H1 (cell line): Measurements from ENCODE around the gene STAMBPL1. TPM values are rescaled to one million over a fixed set of nuclear protein-coding genes. Genes with fewer than 3 reads are reported as not detected.

ENCODE experiments used
- ASH2L ChIP-seq: fragments of 200-600, 300-600 bp; sonication (generic); IDR thresholded peaks from one replicate; pipeline ENCODE4 v1.7.1; 2017; ENCODE audit warnings: low read length
- ATF2 ChIP-seq: IDR thresholded peaks from 2 replicates; pipeline ENCODE4 v1.6.1; 2012; ENCODE audit warnings: low read length, inconsistent platforms
- BACH1 ChIP-seq: IDR thresholded peaks from 2 replicates; pipeline ENCODE4 v1.6.1; 2012; ENCODE audit warnings: low read length, improper control_type of control experiment
- BRCA1 ChIP-seq: IDR thresholded peaks from 2 replicates; pipeline ENCODE4 v1.6.1; 2012; ENCODE audit warnings: low read depth, low read length, improper control_type of control experiment
- CHD1 ChIP-seq: IDR thresholded peaks from 2 replicates; pipeline ENCODE4 v1.6.1; 2012; ENCODE audit warnings: low read depth, low read length, improper control_type of control experiment
- CTCF ChIP-seq, 3 experiments: IDR thresholded peaks; 1 replicate in 2 of 3; 2 replicates in 1 of 3; pipeline versions ENCODE4 v1.5.1 to v1.6.1; 2011; ENCODE audit warnings: low read length in 3 of 3, mild to moderate bottlenecking in 3 of 3, inconsistent platforms in 2 of 3, low read depth in 1 of 3, moderate library complexity in 1 of 3; ENCODE audit not compliant: insufficient read depth in 1 of 3; ENCODE audit errors: control extremely low read depth in 1 of 3
- HDAC2 ChIP-seq, 2 experiments: fragments of 300-600 bp in 1 of 2; sonication (generic) in 1 of 2; IDR thresholded peaks; 2 replicates each; pipeline ENCODE4 v1.6.1; 2011 to 2012; ENCODE audit warnings: low read depth in 2 of 2, low read length in 2 of 2, mild to moderate bottlenecking in 2 of 2, moderate library complexity in 2 of 2, borderline replicate concordance in 1 of 2, inconsistent platforms in 1 of 2
- HDAC6 ChIP-seq: IDR thresholded peaks from one replicate; pipeline ENCODE4 v1.7.1; 2012; ENCODE audit warnings: low read depth, mild to moderate bottlenecking, inconsistent platforms, low read length, moderate library complexity
- JUN ChIP-seq: IDR thresholded peaks from 2 replicates; pipeline ENCODE4 v1.6.1; 2011; ENCODE audit warnings: low read depth, mild to moderate bottlenecking, improper control_type of control experiment, low read length
- NANOG ChIP-seq: IDR thresholded peaks from 2 replicates; pipeline ENCODE4 v1.6.1; 2011; ENCODE audit warnings: low read length, low read depth, mild to moderate bottlenecking, inconsistent platforms; ENCODE audit not compliant: insufficient read depth, poor library complexity, severe bottlenecking
- RNF2 ChIP-seq: fragments of 200-900, 300-1000 bp; sonication (generic); IDR thresholded peaks from 2 replicates; pipeline ENCODE4 v1.7.1; 2016; ENCODE audit warnings: borderline replicate concordance, low read depth, mild to moderate bottlenecking, antibody characterized with exemption, low read length; ENCODE audit not compliant: poor library complexity, severe bottlenecking; ENCODE audit errors: missing control alignments
- RXRA ChIP-seq: IDR thresholded peaks from 2 replicates; pipeline ENCODE4 v1.6.1; 2011; ENCODE audit warnings: low read depth, mild to moderate bottlenecking, low read length, moderate library complexity; ENCODE audit not compliant: insufficient read depth
- TBP ChIP-seq: IDR thresholded peaks from 2 replicates; pipeline ENCODE4 v1.6.1; 2011; ENCODE audit warnings: low read depth, low read length, improper control_type of control experiment
- TCF12 ChIP-seq: IDR thresholded peaks from 2 replicates; pipeline ENCODE4 v1.6.1; 2011; ENCODE audit warnings: low read depth, mild to moderate bottlenecking, low read length
- YY1 ChIP-seq: IDR thresholded peaks from 2 replicates; pipeline ENCODE4 v1.6.1; 2011; ENCODE audit warnings: low read depth, mild to moderate bottlenecking, low read length
- ZNF274 ChIP-seq: IDR thresholded peaks from 2 replicates; pipeline ENCODE4 v1.7.0; 2012; ENCODE audit warnings: low read length, borderline replicate concordance; ENCODE audit errors: extremely low read depth
- polyA plus RNA-seq, 7 experiments: library from polyadenylated mRNA; depleted of rRNA in 3 of 7; stranded (reverse) in 5 of 7; unstranded in 2 of 7; fragments of >200 nt in 5 of 7; fragments of 200-250 nt in 2 of 7; gene quantifications; 1 replicate in 5 of 7; 2 replicates in 1 of 7; 4 replicates in 1 of 7; pipeline versions ENCODE4 v1.2.1 to v1.2.3, GENCODE V29; 2011 to 2013; ENCODE audit warnings: missing spikeins in 2 of 7, mixed read lengths in 2 of 7
- total RNA-seq: library from RNA; stranded (reverse); fragmentation: NEBNext Ultra II Directional; extraction: Animal tissue kit (Norgen Biotek cat#: 25700); gene quantifications from 2 replicates; pipeline ENCODE4 v1.2.1, GENCODE V29; 2021

Gene STAMBPL1
- total and polyA plus RNA-seq, 2 of the 8 experiments (the other 6 are each of a cell fraction or from before 2014, with no cell fraction given): 5.5 TPM

- TF ChIP-seq JUN: no peak
- TF ChIP-seq HDAC6: no peak
- no peak for TF ChIP-seq ZNF274
- TF ChIP-seq TBP: no peak
- TF ChIP-seq ASH2L: no peak
- TF ChIP-seq YY1: 0 out of 2 replicates have a peak, but pooled peaks have one; percentile 5
- no peak for TF ChIP-seq RNF2
- TF ChIP-seq TCF12: no peak
- no peak for TF ChIP-seq NANOG
- TF ChIP-seq CTCF (IDR thresholded peaks at IDR 0.05; ENCODE audit: control extremely low read depth in 1 of 3, insufficient read depth in 1 of 3, low read depth in 1 of 3, low read length in 3 of 3): peak; percentile 67 to 90 (median 88)
- TF ChIP-seq HDAC2 (IDR thresholded peaks at IDR 0.05; ENCODE audit: borderline replicate concordance in 1 of 2, low read depth in 2 of 2, low read length in 2 of 2): 0 out of 4 replicates have a peak, but pooled peaks of 1 of the 2 experiments have one; percentile 19
- TF ChIP-seq BRCA1: no peak
- no peak for TF ChIP-seq CHD1
- TF ChIP-seq BACH1: no peak
- TF ChIP-seq RXRA: no peak
- TF ChIP-seq ATF2: 0 out of 2 replicates have a peak, but pooled peaks have one; percentile 51
Observed at GRCh38 chr10:88934900-88935672, 55.0 kb downstream of the STAMBPL1 start (continued).
